ENCODE results near the gene KLK6.

DNA sequence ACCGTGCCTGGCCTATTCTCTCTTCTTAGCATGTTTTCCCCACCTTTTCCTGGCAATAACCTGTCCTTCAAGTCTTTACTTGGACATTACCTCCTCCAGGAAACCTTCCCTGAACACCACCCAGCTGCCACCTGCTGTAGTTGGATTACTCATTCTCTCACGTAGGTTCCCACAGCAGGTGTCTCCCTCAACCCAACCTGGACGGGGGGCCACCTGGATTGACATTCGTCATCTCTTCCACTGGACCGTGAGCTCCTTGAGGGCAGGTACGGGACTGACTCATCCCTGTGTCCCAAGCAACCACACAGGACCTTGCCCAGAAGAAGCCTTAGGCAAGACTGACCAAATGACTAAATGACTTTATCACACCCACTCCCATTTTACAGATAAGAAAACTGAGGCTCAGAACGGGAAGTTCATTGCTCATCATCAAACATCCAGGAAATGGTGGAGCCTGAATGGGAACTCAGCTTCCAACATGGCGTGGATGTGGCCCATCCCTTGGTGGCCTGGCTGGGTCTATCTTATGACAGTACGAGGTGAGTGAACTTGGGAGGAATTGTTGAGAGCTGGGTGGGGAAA, 3.5 kb upstream of the KLK6 start:
- TF ChIP-seq, protein P1, sequence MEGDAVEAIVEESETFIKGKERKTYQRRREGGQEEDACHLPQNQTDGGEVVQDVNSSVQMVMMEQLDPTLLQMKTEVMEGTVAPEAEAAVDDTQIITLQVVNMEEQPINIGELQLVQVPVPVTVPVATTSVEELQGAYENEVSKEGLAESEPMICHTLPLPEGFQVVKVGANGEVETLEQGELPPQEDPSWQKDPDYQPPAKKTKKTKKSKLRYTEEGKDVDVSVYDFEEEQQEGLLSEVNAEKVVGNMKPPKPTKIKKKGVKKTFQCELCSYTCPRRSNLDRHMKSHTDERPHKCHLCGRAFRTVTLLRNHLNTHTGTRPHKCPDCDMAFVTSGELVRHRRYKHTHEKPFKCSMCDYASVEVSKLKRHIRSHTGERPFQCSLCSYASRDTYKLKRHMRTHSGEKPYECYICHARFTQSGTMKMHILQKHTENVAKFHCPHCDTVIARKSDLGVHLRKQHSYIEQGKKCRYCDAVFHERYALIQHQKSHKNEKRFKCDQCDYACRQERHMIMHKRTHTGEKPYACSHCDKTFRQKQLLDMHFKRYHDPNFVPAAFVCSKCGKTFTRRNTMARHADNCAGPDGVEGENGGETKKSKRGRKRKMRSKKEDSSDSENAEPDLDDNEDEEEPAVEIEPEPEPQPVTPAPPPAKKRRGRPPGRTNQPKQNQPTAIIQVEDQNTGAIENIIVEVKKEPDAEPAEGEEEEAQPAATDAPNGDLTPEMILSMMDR (IDR thresholded peaks at IDR 0.05; ENCODE audit: poor library complexity), result no peak
- TF ChIP-seq EZH2 (IDR thresholded peaks at IDR 0.05; ENCODE audit: borderline replicate concordance), result no peak

Measured in hepatocyte (in vitro differentiated cells).